ENCODE measurements around the gene NUP93.

NUP93 gene

DNA sequence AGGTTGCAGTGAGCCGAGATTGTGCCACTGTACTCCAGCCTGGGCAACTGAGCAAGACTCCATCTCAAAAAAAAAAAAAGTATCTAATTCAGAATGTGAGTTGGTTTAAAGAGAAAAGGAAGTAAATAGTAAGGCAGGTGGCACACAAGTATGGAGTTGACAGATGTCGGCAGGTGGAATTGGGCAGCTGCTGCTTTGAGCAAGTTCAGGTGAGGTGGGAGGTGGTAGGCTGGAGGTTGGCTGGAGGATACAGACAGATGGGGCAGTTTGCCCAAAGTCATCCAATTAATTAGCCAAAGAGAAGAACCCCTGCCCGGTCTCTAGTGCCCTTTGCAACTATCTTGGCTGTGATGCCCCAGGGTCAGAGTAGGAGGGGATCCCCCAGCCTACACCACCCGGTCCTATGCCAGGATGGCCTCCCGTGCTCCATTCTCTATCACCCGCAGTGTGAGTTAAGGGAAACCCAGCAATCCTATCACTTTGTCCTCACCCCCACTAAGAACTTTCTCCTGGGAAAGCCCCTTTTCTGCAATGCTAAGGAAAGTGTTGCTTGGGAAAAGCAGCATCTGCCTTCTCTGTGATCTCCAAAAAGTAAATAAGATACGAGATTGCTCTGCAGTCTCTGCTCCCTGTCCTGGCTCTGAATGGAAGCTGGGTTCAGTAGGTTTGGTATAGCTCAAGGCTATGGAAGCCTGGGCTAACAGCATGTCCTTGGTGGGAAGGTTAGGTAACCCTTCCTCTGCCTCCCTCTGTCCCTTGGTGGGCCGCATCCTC lies 167.3 kb downstream of the NUP93 start:
- no peaks in the 10 kb centered on the region for H3K9me3 ChIP-seq (ENCODE audit: control insufficient read depth, insufficient read depth, low read depth, low read length)
- H3K36me3 ChIP-seq (ENCODE audit: control insufficient read depth in 2 of 2, insufficient read depth in 1 of 2, low read length in 2 of 2), result no peaks in the 10 kb centered on the region
- H3K27ac ChIP-seq (ENCODE audit: extremely low read depth, low read depth, low read length), result no peak overlapping the region
- no peak overlapping the region for H3K4me3 ChIP-seq (ENCODE audit: low read depth, low read length)
- ChIA-PET CTCF (interaction anchor here (0.9 kb wide), 1 partner anchor 30 kb away, joined by 3 read pairs; no protein-coding TSS in a partner anchor), POLR2A (no interaction called here)
- no peak for TF ChIP-seq GLIS1 (tag by site-specific recombination; IDR thresholded peaks at IDR 0.05)
- 0 out of 2 replicates have a peak, but pooled peaks have one; percentile 28 for TF ChIP-seq ZNF121 (tag by site-specific recombination; IDR thresholded peaks at IDR 0.05)
- no peak for TF ChIP-seq ZNF37A (tag by site-specific recombination; IDR thresholded peaks at IDR 0.05)
- TF ChIP-seq PRDM1 (tag by site-specific recombination; IDR thresholded peaks at IDR 0.05), result peak; percentile 64; the same call in 1 of the 2 replicates
- no peaks in the 10 kb centered on the region for H3K4me1 ChIP-seq (ENCODE audit: control insufficient read depth, insufficient read depth, low read length)

DNA sequence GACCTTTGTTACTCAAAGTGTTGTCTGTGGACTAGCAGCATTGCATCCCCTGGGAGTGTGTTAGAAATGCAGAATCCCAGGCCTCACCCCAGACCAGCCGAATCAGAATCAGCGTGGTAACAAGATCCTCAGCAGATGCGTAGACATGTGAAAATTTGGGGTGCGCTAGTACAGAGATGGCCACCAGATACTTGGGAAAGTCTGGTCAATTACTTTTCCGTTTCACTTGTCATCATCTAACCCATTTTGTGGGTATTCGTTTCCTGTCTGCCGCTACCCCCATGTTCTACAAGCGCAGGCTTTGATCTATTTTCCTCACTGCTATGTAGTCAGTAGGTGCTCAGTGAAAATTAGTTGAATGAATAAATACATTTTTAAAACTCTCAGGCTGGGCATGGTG lies 168.9 kb downstream of the NUP93 start:
- H3K4me3 ChIP-seq (ENCODE audit: low read depth, low read length), result no peak overlapping the region

More for the DNA sequence above, 168.9 kb downstream of the NUP93 start:
- Histone ChIP-seq H3K36me3 (ENCODE audit: control insufficient read depth in 2 of 2, insufficient read depth in 1 of 2, low read length in 2 of 2) (no peaks in the 10 kb centered on the region), H3K4me1 (ENCODE audit: control insufficient read depth, insufficient read depth, low read length) (no peaks in the 10 kb centered on the region), H3K27ac (ENCODE audit: extremely low read depth, low read depth, low read length) (no peak overlapping the region), H3K9me3 (ENCODE audit: control insufficient read depth, insufficient read depth, low read depth, low read length) (no peaks in the 10 kb centered on the region)
- 0 out of 2 replicates have a peak, but pooled peaks have one; percentile 33 for TF ChIP-seq ZNF664 (tag by site-specific recombination; IDR thresholded peaks at IDR 0.05)
- no peak for TF ChIP-seq ZNF223 (tag by site-specific recombination; IDR thresholded peaks at IDR 0.05)
- CTCF ChIA-PET, result no interaction called here
- POLR2A ChIA-PET, result no interaction called here

Measured in HEK293 (cell line).